Right renal cortex interstitium (tissue), 3 donors: Measurements from ENCODE around the gene TTC7B. TPM values are rescaled to one million over a fixed set of nuclear protein-coding genes. Genes with fewer than 3 reads are reported as not detected.

Experiments used
- DNase-seq, 3 donors: peaks; one replicate each; pipeline ENCODE4 v3.0.0-alpha.2; 2013; ENCODE audit warnings: low read depth in 3 of 3, low spot score in 2 of 3
- polyA plus RNA-seq, 3 donors: library from polyadenylated mRNA; unstranded; fragments of 120-200 nt; gene quantifications; one replicate each; pipeline ENCODE4 v1.2.1, GENCODE V29; 2013; ENCODE audit not compliant: insufficient read length in 3 of 3

TTC7B gene
- polyA plus RNA-seq, 3 donors, result 45.1 to 51.3 (median 45.2) TPM

DNA sequence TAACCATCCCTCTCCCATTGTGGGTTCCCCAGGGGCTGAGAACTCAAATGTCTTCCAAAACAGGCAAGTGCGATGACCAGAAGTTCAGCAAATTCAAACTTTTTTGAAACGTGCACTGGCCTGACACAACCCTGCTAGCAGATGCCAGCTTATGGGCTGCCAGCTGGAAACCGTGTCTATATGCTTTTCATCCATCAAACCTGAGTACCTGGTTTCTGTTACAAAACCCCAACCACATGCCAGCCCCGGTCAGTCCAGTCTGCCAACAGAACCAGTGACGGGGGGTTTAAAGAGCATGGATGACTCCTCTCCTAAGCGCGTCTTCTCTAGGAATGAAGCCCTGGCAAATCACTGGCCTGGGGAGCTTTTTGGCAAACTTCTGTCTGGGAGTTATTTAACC, 189.7 kb downstream of the TTC7B start:
- no peak for DNase-seq

DNA sequence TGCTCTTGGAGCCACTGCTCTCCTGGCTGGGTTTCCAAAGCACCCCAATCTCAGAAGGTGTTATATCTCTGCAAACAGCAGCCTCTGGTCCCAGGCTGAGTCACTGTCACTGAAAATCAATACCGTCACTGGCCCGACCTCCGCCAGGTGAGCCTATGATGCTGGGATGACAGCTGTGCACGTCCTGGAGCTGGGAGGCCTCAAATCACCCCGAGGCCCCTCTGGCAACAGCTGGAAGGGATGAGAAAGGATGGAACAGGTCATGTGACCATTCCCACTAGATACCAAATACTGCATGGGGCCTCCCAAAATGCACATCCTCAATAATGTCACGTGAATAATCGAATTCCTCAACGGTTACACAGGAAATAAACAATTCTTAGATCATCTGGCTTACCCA, 190.8 kb downstream of the TTC7B start:
- DNase-seq, result no peak

GRCh38 chr14:90624732-90625400, 191.4 kb downstream of the TTC7B start:
- no peak for DNase-seq

GRCh38 chr14:90624227-90624626, 192.0 kb downstream of the TTC7B start:
- no peak for DNase-seq

DNA sequence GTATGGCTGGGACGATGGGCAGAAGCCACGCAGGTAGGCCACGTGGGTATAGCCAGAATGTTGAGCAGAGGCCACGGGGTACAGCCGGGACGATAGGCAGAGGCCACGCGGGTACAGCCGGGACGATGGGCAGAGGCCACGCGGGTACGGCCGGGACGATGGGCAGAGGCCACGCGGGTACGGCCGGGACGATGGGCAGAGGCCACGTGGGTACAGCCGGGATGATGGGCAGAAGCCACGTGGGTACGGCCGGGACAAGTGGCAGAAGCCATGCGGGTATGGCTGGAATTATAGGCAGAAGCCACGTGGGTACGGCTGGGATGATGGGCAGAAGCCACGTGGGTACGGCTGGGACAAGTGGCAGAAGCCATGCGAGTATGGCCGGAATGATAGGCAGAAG, 195.0 kb downstream of the TTC7B start:
- no peak for DNase-seq

GRCh38 chr14:90620568-90621077, 195.6 kb downstream of the TTC7B start:
- DNase-seq, result no peak

DNA sequence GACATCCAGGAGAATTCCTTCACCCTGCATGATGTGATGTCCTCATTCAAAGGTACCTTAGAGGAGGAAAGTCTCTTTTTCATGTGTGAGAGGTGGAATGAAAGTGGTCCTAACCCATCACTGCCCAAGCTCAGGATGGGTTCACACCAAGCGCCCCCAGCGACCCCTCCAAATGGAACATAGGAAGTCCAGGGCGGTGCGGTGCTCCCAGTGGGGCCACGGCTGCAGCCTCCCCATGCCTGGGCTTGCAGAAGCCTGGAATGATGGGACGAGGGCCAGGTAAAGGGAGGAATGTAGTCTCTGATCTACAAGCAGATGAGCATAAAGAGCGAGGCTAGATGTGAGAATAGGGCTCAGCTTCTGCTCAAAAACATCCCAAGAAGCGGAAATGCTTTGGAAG, 196.3 kb downstream of the TTC7B start:
- no peak for DNase-seq

- no peak for DNase-seq
Observed at GRCh38 chr14:90617961-90618360, 198.3 kb downstream of the TTC7B start.

DNA sequence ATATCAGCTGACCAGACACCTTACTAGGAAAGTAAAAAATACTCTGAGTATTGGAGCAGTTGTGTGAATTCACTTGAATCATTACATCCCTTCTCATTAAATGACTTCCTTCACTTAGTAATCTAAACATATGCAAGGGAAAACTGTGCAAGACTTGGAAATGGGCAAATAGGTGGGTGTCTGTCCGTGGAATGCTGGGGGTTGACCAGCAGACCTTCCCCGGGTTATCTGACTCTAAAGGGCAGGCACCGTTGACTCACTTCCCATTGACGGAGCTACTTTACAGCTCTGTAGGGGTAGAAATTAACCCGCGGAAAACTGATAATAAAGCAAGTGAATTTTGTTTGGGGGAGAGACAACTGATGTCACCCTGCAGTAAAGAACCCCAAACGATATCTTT, 199.3 kb downstream of the TTC7B start:
- DNase-seq, result no peak

GRCh38 chr14:90616313-90616712, 199.9 kb downstream of the TTC7B start:
- DNase-seq, result no peak

- no peak for DNase-seq
Observed at GRCh38 chr14:90615517-90616060, 200.6 kb downstream of the TTC7B start.

DNA sequence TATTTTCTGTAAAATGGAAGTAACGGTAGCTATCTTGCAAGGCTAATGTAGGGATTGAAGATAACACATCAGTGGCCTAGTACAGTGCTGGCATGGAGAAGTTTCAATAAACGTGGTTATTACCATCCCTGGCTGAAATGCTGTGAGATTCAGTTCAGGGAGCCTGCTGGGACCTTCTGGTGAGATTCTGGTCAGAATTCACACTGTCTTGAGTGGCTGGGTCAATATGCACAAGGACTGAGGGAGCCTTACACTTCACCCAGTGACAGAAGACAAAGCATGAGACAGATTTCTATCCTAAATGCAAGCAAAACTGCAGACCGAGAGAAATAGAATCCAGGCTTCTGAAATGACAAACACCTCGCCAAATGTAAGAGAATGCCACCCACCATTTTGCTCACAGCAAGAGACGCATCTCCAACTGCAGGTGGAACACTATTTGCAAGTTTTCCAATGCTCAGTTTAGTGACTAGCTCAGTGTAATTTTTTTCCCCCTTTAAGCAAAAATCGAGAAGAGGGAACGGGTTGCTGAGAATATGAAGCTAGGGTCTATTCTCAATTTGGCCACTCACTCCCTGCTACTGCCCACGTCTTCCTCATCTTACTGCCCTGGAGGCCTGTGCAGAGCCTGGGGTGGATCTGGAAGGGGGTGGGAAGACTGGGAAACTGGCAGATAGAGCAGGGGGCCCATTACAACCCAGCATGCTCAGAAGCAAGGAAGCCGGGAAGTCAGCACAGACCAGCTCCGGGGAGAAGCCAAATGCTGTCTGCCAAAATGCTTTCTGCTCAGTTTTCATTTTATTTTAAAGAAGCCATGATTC, 201.3 kb downstream of the TTC7B start:
- DNase-seq, result no peak

DNA sequence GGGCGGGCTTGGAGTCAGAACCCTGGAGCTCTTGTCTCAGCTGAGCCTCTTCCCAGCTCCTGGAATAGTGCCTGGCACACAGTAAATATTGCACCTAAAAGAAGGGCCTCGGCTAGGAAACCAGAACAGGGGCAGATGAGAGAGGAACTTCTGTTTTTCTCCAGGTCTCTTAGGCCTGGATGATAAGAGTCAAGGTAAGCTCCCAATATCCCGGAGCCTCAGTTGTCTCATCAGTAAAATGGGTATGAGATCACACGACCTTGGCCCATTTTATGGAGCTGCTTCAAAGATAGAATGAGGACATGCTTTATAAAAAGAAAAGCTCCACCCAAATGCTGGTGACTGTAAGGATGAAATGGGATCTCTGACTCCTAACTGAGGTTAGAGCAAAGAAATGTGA, 202.2 kb downstream of the TTC7B start:
- DNase-seq, result no peak

DNA sequence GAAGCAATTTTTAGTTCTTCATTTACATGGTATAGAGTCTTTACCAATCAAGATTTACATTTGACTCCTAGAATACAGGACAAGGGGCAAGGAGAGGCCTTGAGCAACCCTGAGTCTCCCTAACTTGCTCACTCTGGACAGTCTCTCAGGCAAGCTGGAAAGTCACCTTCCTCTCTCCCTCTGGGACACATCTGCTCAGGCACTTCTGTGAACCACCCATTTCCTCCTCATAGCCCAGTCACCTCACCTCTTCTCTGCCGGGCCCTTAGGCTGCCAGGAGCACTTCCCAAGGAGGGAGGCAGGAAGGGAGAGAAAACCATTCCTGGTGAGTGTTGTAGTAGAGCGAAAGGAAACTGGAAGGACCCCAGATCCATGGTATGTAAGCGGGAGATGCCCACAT, 202.8 kb downstream of the TTC7B start:
- no peak for DNase-seq

GRCh38 chr14:90612801-90613200, 203.4 kb downstream of the TTC7B start:
- no peak for DNase-seq

DNA sequence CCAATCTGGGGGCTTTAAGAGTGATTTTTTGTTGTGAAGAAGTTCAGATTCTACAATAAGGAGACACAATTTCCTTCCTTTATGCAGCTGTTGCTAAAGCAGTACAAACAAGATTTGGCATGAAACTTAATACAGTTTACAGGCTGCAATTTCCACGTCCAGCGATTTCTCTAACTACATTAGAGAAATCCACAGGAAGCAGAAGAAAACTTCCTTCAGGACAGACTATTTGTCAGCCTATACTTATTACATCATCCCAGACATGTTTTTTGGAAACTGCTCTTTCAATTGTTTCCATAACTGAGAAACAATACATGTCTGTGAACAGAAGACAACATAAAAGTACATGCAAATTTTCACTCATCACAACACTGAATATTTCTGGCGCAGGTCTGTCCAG, 204.3 kb downstream of the TTC7B start:
- no peak for DNase-seq

GRCh38 chr14:90611501-90611900, 204.7 kb downstream of the TTC7B start:
- DNase-seq, result no peak

DNA sequence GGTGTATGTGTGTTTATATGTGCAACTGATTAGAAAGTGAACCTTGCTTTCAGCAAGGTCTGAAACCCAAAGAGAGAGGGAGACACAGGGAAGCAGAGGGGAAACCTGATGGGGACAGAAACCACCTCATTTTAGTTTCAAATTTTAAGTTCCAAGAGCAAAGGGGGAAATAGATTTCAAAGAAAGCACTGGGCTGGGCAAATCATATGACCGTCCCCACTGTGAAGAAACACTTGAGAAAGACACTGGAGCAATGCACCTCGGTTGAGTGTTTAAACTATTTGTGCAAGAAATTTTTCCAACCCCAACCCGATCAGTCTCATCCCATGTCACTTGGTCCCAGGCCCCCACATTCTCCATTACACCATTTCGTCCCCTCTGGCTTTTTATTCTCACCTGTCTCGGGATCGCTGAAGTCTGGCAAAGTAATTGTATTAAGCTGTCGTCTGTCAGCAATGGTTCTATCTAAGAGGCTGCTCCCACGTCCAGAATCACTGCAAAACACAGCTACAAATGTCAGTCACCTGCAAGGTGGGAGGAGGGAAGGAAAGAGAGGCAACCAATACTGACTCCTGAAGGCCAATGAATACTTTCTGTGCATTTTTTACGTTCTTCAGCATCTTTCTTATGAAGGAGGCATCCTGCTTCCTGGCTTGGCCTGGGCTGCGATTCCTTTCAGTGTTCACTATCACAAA, 205.7 kb downstream of the TTC7B start:
- no peak for DNase-seq

DNA sequence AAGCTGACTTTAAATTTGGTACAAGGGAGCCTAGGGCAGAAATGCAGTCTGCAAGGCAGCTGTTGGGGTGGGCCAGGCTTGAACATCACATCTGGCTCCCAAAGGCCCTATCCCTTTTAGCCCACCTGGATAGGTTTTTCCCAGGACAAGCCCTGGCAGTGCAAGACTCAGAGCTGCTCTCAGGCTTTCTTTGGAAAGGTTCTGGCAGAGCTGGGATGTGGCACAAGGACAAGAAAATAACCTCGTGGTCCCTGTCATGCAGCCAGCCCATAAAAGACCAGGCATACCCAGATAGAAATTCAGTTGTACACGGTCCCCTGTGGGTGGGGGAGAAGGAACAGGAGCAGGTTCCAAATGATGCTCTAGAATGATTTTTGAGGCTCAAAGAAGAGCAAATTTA, 206.9 kb downstream of the TTC7B start:
- DNase-seq, result no peak

GRCh38 chr14:90608929-90609341, 207.3 kb downstream of the TTC7B start:
- no peak for DNase-seq

DNA sequence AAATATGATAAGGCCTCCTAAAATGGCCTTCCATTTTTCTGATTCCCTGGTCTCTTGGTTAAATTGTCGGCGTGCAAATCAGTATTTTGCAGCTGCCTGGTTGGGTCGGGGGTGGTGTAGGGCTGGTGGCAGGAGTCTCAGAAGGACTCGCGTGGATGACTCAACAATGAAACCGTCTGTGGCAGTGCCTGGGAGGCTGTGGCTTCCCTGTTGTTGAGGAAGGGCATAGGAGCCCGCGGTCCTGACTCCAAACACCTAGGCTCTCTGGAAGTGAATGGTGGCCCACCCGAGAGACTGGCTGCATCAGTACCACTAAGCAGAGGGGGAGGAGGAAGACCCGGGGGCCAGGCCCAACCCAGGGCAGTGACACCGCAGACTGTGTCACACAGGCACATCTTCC, 207.9 kb downstream of the TTC7B start:
- no peak for DNase-seq
